ENCODE data around the gene RTTN. TPM values are rescaled to one million over a fixed set of nuclear protein-coding genes. Genes with fewer than 3 reads are reported as not detected.

Gene RTTN
- polyA plus RNA-seq, 1 donor: 13.0 TPM

DNA sequence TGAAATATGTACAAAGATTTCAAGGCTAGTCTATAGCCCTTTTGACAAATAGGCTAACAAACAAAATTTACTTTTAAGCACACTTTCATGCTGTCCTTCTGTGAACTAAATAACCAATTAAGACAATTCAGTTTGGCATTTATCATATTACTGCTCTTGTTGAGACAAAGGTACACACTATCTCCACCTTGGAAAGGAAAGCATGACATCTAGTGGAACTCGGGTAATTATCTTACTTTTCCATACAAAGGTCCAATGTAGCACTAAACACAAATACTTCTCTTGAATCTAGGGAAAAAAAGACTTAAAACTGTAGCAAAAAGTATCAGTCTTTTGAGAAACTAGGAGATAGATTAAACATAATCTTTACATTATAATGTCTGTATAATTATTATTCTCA lies 132.8 kb downstream of the RTTN start:
- peak; percentile 2 for DNase-seq

DNA sequence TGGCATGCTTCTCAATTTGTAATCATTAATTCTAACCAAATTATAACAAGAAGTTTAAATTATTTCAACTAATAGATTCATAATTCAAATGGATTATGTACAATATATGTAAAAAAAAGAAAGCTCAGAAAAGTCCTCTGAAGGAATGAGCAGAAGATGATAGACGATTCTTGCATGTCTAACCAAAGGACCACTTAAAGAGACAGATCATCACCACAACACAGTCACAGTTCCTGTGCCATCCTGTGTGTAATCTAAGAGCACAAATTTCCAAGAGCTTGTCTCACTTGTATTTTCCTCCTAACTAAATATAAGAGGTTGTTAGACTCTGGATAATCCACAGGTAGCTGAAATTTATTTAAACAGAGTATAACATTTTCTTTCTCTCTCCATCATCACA lies 135.5 kb downstream of the RTTN start:
- DNase-seq: no peak

DNA sequence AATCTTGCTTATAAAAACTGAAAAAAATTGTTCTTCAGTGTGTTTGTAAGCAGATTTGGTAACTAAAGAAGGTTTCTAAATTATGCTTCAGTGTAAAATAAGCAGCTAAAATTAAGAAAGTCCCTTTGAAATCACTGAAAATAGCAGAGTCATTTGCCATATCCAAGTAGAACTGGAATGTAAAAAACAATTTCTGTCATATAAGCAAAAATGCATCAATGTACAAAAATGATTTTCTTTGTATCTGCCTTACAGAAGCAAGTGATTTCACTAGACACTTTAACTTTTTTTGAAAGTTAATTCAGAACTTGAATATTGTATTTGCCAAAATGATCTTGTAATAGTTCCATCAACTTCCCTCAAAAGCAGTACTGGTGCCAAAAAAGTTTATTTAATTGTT lies 136.1 kb downstream of the RTTN start:
- DNase-seq: no peak

DNA sequence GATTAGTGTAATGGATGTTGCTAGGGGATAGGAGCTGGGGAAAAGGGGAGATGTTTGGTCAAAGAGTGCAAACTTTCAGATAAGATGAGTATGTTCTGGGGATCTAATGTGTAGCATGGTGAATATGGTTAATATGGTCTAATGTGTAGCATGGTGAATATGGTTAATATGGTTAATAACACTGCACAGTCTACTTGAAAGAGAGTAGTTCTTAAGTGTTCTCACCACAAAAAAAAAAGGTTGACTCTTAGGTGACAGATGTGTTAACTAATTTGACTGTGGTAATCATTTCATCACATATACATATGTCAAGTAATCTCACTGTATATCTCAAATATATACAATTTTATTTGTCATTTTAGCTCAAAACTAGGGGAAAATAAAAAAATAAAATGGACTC lies 136.5 kb downstream of the RTTN start:
- no peak for DNase-seq

DNA sequence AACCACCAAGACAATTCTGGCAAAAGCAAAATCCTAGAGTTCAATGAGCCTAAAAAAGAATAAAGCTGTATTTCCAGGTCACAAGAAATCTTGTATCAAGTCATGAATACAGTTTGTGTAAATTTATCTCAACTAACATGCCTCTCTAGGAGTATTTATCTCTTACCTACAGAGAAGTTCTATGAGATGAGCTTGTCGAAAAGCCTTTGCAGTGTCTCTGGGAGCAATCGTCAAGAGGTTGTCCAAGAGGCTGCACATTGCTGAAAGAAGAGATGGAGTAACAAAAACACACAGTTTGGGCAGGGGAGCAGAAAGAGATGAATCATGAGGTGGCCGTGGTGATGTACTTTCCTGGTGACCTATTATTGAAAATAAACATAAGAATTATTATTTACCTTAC lies 145.8 kb downstream of the RTTN start:
- no peak for DNase-seq

DNA sequence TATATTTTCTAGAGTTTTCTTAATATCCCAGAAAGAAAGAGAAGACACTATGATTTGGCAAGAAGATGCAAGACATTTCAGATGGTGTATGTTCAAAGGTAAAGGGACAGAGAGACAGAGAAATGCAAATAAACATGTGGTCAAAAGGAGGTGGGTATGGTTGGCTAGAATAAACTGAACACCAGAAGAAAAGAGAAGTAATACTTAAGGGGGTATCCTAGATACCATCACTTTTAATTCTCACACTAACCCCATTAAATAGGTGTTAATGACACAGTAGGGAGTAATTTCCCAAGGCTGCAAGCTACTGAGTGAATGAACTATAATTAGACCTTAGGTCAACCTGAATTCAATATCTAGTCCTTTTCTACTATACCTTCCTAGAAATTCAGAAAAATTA lies 146.6 kb downstream of the RTTN start:
- DNase-seq: no peak

DNA sequence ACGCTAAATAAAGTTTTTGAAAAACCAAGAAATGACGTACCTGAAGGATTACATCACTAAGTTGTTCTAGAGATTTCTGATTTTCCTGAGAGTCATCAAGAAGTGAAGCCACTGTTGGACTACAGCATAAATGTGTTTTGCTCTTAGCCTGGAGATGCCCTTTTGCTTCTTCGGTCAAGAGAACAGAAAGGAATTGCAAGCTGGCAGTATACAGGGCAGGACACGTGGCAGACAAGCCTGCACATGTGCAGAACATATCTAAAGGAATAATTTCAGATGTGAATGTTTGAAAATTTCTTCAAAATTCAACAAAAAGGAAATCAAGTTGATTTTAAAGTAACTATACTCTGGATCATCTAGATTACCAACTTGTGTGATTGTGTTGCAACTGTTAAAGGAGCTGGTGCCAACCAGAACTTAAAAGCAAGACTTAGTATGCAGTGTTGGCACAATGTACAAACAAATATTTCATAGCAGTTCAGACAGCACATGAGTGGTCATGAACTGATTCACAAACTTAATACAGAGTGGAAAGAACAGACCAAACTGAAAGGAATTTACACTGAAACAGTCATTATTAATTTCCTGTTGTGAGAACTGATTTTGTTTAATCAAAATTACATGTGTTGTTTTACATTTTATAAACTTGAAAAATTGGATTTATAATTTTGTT lies 157.4 kb downstream of the RTTN start:
- DNase-seq: no peak

DNA sequence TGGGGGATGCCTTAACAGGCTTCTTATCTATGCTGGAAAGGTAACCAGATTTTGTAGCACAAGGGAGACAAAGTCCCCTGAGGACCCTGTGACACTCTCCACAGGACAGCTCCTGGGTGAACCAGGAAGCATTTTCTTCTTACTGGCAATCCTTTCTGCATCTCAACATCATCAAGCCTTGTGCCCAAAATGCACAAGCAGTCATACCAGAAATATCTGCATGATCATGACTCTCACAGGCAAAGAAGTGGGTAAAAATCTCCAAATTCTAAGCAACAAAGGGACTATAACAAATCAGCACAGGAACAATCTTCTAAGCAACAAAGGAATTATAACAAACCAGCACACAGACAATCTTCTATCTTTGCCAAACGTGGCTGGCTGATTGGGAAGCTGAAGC lies 158.7 kb downstream of the RTTN start:
- no peak for DNase-seq

DNA sequence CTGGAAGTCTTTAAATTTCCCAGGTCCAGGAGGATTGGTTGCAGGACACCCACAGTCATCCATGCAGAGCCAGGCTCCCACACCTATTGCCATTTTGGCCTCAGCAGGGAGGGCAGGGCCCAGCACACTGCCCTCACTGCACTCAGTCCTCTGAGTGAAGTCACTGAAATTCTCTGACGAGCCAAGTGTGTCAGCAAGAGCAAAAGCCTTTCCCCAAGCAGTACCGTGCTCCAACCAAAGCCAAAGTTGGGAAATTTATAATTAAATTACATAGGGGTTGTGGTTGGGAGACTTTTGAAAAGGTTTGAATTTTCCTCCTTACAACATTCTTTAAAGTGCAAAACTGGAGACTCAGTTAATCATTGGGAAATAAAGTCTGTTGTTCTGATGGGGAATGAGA lies 159.3 kb downstream of the RTTN start:
- no peak for DNase-seq

DNA sequence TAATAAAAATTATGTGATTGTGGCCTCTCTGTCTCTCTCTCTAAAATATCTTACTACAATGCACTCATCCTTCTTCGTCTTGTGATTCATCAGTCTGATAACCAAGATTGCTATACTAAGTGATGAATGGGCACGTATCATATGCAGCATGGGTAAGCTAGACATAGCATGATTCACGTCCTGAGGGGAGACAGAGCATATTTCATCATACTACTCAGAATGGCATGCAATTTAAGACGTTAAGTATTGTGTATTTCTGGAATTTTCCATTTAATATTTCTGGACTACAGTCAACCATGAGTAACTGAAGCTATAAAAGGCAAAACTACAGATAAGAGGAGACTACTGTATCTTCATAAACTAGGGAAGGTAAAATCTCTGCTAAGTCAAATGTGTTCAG lies 160.9 kb downstream of the RTTN start:
- no peak for DNase-seq

DNA sequence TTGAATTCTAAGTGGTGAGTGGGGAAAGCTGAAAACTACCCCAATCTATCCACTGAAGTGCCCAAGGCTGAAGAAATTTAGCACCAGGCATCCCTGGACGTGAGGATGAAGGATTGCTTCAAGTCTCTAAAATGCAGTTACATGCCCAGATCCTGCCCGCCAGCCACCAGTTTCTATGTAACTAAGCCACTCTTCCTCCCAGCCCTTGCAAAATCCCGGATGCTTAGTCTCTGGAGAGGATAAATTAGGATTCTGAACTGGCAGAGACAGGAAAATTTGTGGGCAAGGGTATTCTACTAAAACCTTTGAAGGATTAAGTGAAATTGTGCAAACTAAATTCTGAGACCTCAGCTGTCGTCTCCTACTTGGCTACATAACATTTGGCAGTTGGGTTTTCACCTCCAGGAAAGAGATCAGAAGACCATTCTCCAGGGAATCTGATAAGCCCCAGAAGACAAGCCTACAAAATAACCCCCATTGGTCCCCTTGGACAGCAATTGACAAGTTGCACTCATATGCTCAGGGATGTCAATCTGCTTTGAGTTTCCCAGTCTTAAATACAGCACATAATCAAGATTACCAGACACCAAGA lies 163.9 kb downstream of the RTTN start:
- peak; percentile 3 for DNase-seq

DNA sequence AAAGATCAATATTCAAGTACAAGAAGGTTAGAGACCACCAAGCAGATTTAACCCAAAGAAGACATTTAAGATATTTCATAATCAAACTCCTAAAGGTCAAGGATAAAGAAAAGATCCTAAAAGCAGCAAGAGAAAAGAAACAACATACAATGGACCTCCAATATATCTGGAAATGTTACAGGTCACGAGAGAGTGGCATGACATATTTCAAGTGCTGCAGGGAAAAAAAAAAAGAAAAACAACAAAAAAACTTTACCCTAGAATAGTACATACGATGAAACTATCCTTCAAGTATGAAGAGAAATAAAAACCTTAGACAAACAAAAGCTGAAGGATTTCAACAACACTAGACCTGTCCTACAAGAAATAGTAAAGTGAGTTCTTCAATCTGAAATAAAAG lies 166.3 kb downstream of the RTTN start:
- no peak for DNase-seq

DNA sequence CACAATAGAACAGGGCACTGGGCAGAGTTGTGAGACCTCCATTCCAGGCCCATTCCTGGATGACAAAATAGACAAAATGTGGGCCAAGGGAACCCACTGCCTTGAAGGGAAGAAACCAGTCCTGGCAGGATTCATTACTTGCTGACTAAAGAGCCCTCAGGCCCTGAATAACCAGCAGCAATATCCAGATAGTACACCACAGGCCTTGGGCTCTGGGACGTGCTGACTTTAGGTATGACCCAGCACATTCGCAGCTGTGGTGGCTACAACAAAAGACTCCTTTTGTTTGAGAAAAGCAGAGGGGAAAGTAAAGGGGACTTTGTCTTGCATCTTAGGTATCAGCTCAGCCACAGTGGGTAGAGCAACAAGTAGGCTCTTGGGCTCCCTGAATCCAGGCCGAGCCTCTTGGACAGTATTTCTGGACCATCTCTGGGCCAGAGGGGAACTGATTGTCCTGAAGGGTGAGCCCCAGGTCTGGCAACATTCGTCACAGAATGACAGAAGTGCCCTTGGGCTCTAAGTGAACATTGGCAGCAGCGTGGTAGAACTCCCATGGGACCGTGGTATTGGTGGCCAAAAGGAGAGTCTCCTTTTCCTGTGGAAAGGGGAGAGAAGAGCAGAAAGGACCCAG lies 167.9 kb downstream of the RTTN start:
- no peak for DNase-seq

DNA sequence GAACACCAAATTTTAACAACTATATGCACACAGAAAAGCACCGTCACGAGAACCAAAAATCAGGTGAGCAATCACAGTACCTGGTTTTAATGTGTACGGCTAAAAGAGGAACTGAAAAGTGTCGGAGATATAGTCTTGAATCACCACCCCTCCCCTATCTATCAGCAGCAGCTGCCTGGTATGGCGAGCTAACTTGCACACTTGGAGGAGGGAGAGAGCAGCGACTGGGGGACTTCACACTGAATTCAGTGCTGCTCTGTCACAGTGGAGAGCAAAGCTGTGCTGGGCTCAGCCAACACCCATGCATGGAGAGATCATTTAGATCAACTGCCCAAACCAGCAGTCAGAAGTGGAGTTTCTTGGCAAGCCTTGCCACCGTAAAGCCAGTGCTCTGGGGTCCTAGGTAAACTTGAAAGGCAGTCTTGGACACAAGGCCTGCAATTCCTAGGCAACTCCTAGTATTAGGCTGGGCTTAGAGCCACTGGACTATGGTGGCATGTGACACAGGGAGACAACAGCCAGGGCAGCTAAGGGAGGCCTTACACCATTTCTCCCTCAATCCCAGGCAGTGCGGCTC lies 168.6 kb downstream of the RTTN start:
- no peak for DNase-seq

DNA sequence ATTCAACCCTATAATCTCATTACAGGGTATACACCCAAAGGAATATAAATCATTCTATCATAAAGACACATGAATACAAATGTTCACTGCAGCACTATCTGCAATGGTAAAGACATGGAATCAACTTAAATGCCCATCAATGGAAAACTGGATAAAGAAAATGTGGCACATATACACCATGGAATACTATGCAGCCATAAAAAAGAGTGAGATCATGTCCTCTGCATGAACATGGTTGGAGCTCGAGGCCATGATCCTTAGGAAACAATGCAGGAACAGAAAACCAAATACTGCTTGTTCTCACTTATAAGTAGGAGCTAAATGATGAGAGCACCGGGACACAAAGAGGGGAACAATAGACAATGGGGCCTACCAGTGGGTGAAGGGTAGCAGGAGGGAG lies 169.3 kb downstream of the RTTN start:
- DNase-seq: no peak

DNA sequence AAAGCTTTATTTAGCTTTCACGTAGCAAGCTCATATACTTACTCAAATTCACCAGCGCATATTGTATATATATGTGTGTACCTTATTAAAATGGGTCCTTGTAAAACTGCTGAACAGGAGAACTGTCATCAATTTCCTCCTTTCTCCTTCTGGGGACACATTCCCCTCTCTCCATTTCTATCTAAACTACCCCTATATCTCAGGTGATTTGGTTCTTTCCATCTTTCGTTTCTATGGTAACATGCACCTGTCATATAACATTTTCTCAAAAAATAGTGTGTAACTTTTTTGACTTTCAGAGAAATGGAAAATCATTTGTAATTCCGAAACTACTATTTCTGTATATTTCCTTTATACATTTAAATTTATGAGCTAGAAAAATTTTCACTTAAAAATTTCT lies 174.3 kb downstream of the RTTN start:
- DNase-seq: no peak

DNA sequence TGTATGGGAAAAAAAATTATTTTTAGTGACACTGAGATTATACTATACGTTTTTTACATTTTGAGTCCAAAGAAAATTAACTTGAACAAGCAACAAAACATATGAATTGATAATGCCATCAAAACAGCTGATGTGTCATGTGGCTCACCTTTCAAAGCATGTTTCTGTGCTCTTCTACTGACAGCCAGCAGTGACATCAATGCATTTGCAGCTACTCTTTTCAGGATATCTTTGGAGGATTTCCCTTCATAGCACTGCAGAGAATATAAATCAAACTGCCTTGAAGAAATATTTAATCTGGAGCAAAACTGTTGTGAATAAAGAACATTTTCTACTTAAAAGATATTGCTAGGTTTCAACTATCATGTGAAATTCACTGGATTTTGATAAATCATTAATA lies 174.8 kb downstream of the RTTN start:
- no peak for DNase-seq

DNA sequence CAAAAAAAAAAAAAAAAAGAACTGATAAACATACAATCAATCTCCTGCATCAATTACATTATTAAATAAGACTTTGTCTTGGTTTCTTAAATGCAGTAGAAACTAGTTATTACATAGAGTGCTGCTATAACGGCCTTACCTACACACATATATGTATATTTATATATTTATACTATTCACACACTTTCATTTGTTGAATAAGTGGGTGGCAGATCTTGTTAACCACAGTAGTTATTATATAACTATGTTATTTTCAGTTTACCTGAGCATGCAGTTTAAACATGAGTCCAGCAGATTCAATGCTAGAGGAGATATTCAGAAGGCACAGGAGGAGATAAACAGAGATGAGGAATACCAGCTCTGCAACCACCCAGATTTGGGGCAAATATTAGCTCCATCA lies 176.3 kb downstream of the RTTN start:
- no peak for DNase-seq

DNA sequence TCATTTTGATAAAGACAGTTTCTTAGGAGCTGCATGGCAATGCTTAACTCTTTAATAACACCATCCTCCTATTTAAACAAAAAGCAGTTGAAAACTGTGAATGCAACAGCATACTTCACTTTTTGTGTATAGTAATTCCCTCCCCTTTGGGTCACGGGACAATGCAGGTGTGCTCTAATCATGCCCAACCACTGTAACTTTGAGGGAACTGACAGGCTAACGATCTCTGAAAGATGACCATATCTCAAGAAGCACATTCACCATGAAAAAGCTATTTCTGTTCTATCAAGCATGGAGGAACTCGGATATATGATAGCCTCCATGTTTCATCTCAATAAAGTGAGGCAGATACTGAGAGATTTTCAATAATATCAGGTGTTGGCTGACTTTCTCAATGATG lies 176.8 kb downstream of the RTTN start:
- DNase-seq: no peak

DNA sequence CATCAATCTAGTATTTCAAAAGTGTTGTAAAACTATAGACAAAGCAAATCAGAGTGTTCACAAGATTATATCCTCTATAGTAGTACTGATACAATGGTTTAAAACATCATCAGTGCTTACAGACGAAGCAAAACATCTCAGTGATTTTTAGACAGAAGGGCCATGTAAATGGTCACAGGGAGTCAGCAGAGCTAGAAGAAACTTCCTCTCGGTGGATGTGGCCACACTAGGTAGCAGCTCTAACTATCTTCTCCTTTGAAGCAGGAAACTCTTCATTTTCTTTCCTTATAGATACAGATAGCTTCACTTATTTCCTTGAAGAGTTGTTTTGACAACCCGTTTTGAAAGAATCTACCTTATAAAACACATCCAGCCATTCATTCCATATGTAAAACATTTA lies 177.4 kb downstream of the RTTN start:
- no peak for DNase-seq

DNA sequence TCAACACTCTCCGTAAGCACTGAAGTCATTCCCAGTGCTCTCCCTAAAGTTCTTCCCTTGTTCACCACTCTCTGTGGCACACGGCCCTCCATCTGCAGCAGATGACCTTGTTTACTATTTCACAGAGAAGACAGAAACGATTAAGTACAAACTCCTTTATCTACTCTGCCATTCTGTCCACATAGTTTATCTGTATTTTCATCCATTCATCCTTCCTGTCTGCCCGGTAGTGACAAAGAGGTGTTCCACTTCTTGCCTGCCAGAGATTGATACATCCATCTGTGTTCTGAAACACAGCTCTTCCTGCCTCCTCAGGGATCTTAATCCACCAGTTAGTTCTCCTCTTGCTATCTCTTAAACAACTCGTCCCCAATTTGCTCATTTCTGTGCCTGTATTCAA lies 179.9 kb downstream of the RTTN start:
- DNase-seq: no peak

DNA sequence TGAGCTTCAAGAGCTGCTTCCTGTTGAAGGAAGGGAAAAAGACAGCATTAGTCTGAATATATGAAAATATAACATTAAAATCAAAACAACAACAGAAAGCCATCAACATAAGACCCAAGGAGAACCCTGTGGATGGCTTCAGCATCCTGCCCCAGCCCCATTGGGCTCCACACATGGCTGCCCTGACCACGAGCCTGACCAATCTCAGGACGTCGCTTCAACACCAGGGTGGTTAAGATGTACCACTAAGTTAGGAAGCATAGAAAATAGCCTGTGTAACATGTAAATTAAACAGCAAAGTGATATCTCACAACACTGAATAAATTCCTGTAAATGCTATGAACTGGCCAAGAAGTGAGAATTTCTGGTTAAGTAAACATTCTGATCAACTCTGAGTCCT lies 180.7 kb downstream of the RTTN start:
- DNase-seq: no peak

DNA sequence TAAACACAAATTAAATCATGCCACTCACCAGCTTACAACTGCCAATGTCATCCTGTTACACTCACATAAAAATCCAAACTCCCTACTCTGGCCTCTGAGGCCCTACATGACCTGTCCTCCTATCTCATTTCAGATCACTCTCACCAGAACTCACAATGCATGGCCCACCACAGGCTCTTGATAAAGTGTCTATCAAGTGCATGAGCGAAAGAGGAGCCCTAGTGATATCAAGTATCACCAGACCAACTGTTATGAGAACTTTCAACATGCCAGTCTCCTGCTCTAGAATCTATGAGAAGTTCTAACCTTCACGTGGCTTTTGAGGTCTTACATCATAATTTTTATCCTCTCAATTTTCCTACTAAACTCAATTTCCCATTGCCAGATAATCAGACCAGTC lies 181.4 kb downstream of the RTTN start:
- DNase-seq: no peak

DNA sequence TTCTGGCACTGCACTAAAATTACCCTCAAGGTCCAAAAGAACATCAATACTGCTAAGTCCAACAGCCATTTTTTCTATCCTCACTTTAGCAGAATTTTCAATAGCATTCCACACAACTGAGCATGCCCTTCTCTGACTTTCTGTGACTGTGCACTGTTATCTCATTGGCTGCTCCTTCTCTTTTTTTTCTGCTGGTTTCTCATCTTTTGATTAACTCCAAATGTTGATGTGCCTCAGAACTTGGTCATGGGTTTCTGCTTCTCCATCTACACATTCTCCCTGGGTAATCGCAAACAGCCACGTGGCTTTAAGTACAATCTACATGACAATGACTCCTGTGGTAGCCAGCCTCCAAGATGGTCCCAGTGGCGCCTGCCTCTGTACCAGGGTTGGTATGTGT lies 182.9 kb downstream of the RTTN start:
- no peak for DNase-seq

Data from hindlimb muscle (tissue), 1 donor.